GM18498 (cell line): ENCODE measurements around the gene MRI1.
A peak's percentile ranks its signal among the peaks of the same experiment; 100 is the strongest.
"Not testable (repeated sequence)": the region's sequence is repeated elsewhere in the genome, so short reads cannot be mapped to it uniquely, and the experiment has no call there.

Source experiments
- ATAC-seq: cut with Tn5 transposase; IDR thresholded peaks from one replicate; pipeline ENCODE4 v1.9.1; 2021; ENCODE audit warnings: mild to moderate bottlenecking, moderate library complexity; ENCODE audit not compliant: unreplicated experiment

The MRI1 gene

GRCh38 chr19:13758795-13759194 lies 5.5 kb upstream of the MRI1 start:
- ATAC-seq, result no peak

GRCh38 chr19:13761423-13761822 lies 2.9 kb upstream of the MRI1 start:
- no peak for ATAC-seq

- ATAC-seq, result no peak
These were observed 1.6 kb upstream of the MRI1 start for GRCh38 chr19:13762635-13763235.

- ATAC-seq, result no peak
These were observed 1.1 kb upstream of the MRI1 start for GRCh38 chr19:13763265-13763664.

GRCh38 chr19:13764821-13765394 lies 586 bp downstream of the MRI1 start:
- ATAC-seq, result no peak

- no peak for ATAC-seq
These were observed 1.2 kb downstream of the MRI1 start for GRCh38 chr19:13765395-13766094.

- no peak for ATAC-seq
These were observed 1.8 kb downstream of the MRI1 start for GRCh38 chr19:13766095-13766481.

GRCh38 chr19:13768510-13768909 lies 4.2 kb downstream of the MRI1 start:
- ATAC-seq, result no peak

GRCh38 chr19:13770013-13770635 lies 5.8 kb downstream of the MRI1 start:
- no peak for ATAC-seq

- ATAC-seq, result peak; percentile 96
These were observed 10.2 kb downstream of the MRI1 start, which contains the start of gene C19orf53 for GRCh38 chr19:13774217-13775191. Gene C19orf53 (plus strand): TSS chr19:13774456. CDS start chr19:13774478, 22 bp downstream.

- ATAC-seq, result no peak
These were observed 14.1 kb downstream of the MRI1 start for GRCh38 chr19:13778398-13778797.

- no peak for ATAC-seq
These were observed 14.5 kb downstream of the MRI1 start for GRCh38 chr19:13778847-13779246.

- not testable (repeated sequence) for ATAC-seq
These were observed 15.5 kb downstream of the MRI1 start for GRCh38 chr19:13779794-13780193.

GRCh38 chr19:13781547-13781946 lies 17.2 kb downstream of the MRI1 start:
- no peak for ATAC-seq

- no peak for ATAC-seq
These were observed 18.2 kb downstream of the MRI1 start for GRCh38 chr19:13782537-13782936.

GRCh38 chr19:13783565-13784500 lies 19.5 kb downstream of the MRI1 start:
- ATAC-seq, result no peak

- no peak for ATAC-seq
These were observed 20.6 kb downstream of the MRI1 start for GRCh38 chr19:13784731-13785452.

- ATAC-seq, result no peak
These were observed 24.7 kb downstream of the MRI1 start for GRCh38 chr19:13788991-13789390.

- ATAC-seq, result no peak
These were observed 26.0 kb downstream of the MRI1 start for GRCh38 chr19:13790354-13790753.
